HCT116 (cell line): ENCODE measurements around the gene GJA8.

ENCODE experiments used
- CEBPB ChIP-seq: IDR thresholded peaks from 2 replicates; pipeline ENCODE4 v1.6.1; 2012; ENCODE audit warnings: low read depth
- CTCF ChIP-seq, 3 experiments: fragments of 200-600 bp in 1 of 3; sonication (generic) in 1 of 3; IDR thresholded peaks in 2 of 3; conservative IDR thresholded peaks in 1 of 3; 2 replicates each; pipeline ENCODE4 v1.5.1; 2012 to 2017; ENCODE audit warnings: low read depth in 2 of 3, low read length in 2 of 3, antibody characterized with exemption in 1 of 3, borderline replicate concordance in 1 of 3, control low read depth in 1 of 3, mild to moderate bottlenecking in 1 of 3, mixed read lengths in 1 of 3, mixed run types in 1 of 3, moderate library complexity in 1 of 3; ENCODE audit not compliant: insufficient read depth in 1 of 3
- ELF1 ChIP-seq: IDR thresholded peaks from 2 replicates; pipeline ENCODE4 v1.6.1; 2012; ENCODE audit warnings: low read depth, borderline replicate concordance
- EZH2phosphoT487 ChIP-seq: fragments of 200-600 bp; IDR thresholded peaks from 2 replicates; pipeline ENCODE4 v1.6.1; 2018; ENCODE audit warnings: antibody characterized with exemption, borderline replicate concordance
- JUND ChIP-seq: IDR thresholded peaks from 2 replicates; pipeline ENCODE4 v1.6.1; 2012
- POLR2A ChIP-seq: IDR thresholded peaks from 2 replicates; pipeline ENCODE4 v1.7.0; 2011; ENCODE audit warnings: borderline replicate concordance; ENCODE audit not compliant: insufficient read depth, insufficient read length; ENCODE audit errors: extremely low read depth
- POLR2AphosphoS5 ChIP-seq: IDR thresholded peaks from 2 replicates; pipeline ENCODE4 v1.6.1; 2011; ENCODE audit warnings: mild to moderate bottlenecking, low read depth, low read length, moderate library complexity
- RAD21 ChIP-seq: IDR thresholded peaks from 2 replicates; pipeline ENCODE4 v1.6.1; 2012; ENCODE audit warnings: low read depth, mild to moderate bottlenecking
- SIN3A ChIP-seq: IDR thresholded peaks from 2 replicates; pipeline ENCODE4 v1.6.1; 2012; ENCODE audit warnings: low read depth
- SP1 ChIP-seq: IDR thresholded peaks from 2 replicates; pipeline ENCODE4 v1.6.1; 2012; ENCODE audit warnings: low read depth
- YY1 ChIP-seq: IDR thresholded peaks from 2 replicates; pipeline ENCODE4 v1.6.1; 2011; ENCODE audit warnings: low read length, low read depth, moderate library complexity, mild to moderate bottlenecking; ENCODE audit not compliant: insufficient replicate concordance; ENCODE audit errors: extremely low read depth
- ZBTB33 ChIP-seq: IDR thresholded peaks from 2 replicates; pipeline ENCODE4 v1.6.1; 2011; ENCODE audit warnings: mild to moderate bottlenecking, low read length, moderate library complexity; ENCODE audit not compliant: insufficient replicate concordance; ENCODE audit errors: extremely low read depth
- ZNF274 ChIP-seq: fragments of 200-500 bp; sonication (Bioruptor generic); IDR thresholded peaks from 2 replicates; pipeline ENCODE4 v1.6.1; 2014; ENCODE audit warnings: mild to moderate bottlenecking, low read depth, low read length, inconsistent platforms

GRCh38 chr1:147904726-147905125, 2.1 kb downstream of the GJA8 start:
- no peak for TF ChIP-seq POLR2A
- TF ChIP-seq CTCF (IDR thresholded peaks at IDR 0.05 in 2 of 3, conservative IDR thresholded peaks at IDR 0.05 in 1 of 3; ENCODE audit: borderline replicate concordance in 1 of 3, insufficient read depth in 1 of 3, low read depth in 2 of 3, low read length in 2 of 3), result no peak
- no peak for TF ChIP-seq YY1
- no peak for TF ChIP-seq JUND
- TF ChIP-seq POLR2AphosphoS5, result no peak
- no peak for TF ChIP-seq ZNF274
- no peak for TF ChIP-seq EZH2phosphoT487
- no peak for TF ChIP-seq CEBPB
- TF ChIP-seq ELF1, result no peak
- no peak for TF ChIP-seq RAD21
- no peak for TF ChIP-seq ZBTB33
- TF ChIP-seq SP1, result no peak
- no peak for TF ChIP-seq SIN3A
